Heart left ventricle (tissue), 16 donors: ENCODE data around the gene GLO1. TPM values are rescaled to one million over a fixed set of nuclear protein-coding genes. Genes with fewer than 3 reads are reported as not detected.
"Not testable (repeated sequence)": the region's sequence is repeated elsewhere in the genome, so short reads cannot be mapped to it uniquely, and the experiment has no call there.

ENCODE experiments used
- ATAC-seq, 4 donors: fragments of 200-7000 bp; cut with Tn5 transposase; one replicate each; pipeline ENCODE4 v1.9.1; 2020 to 2022; ENCODE audit warnings: moderate library complexity in 4 of 4, mild to moderate bottlenecking in 3 of 4, moderate number of reproducible peaks in 1 of 4
- DNase-seq, 5 donors: peaks; one replicate each; pipeline ENCODE4 v3.0.0-alpha.2; 2020
- H3K27ac ChIP-seq, 12 donors: fragments of 200-600 bp; sonication (generic) in 4 of 12; one replicate each; pipeline versions ENCODE4 v1.5.0 to v1.8.0; 2016 to 2022; ENCODE audit warnings: mild to moderate bottlenecking in 2 of 12
- H3K27me3 ChIP-seq, 9 donors: fragments of 200-600 bp; sonication (generic) in 2 of 9; one replicate each; pipeline versions ENCODE4 v1.5.1 to v1.8.0; 2016 to 2022; ENCODE audit warnings: mild to moderate bottlenecking in 3 of 9
- H3K36me3 ChIP-seq, 9 donors: fragments of 200-600 bp; sonication (generic) in 2 of 9; one replicate each; pipeline versions ENCODE4 v1.5.0 to v1.8.0; 2018 to 2022; ENCODE audit warnings: mild to moderate bottlenecking in 2 of 9
- H3K4me1 ChIP-seq, 12 donors: fragments of 200-600 bp; sonication (generic) in 4 of 12; one replicate each; pipeline versions ENCODE4 v1.5.0 to v1.8.0; 2016 to 2022; ENCODE audit warnings: mild to moderate bottlenecking in 3 of 12
- H3K4me3 ChIP-seq, 12 donors: fragments of 200-600 bp; sonication (generic) in 4 of 12; one replicate each; pipeline versions ENCODE4 v1.5.0 to v1.8.0; 2017 to 2022; ENCODE audit warnings: mild to moderate bottlenecking in 9 of 12, moderate library complexity in 4 of 12
- H3K9me3 ChIP-seq, 12 donors: fragments of 200-600 bp; sonication (generic) in 4 of 12; one replicate each; pipeline versions ENCODE4 v1.5.0 to v1.8.0; 2016 to 2022; ENCODE audit warnings: mild to moderate bottlenecking in 1 of 12
- POLR2A ChIP-seq, 2 donors: fragments of 450-650 bp; IDR thresholded peaks; one replicate each; pipeline ENCODE4 v1.6.1; 2017; ENCODE audit warnings: antibody characterized with exemption in 2 of 2, mild to moderate bottlenecking in 2 of 2, moderate library complexity in 2 of 2
- WGBS, 4 donors: extraction: QIAGEN DNeasy Blood & Tissue Kit in 2 of 4; methylation state at CpG; one replicate each; pipeline versions ENCODE4 v1.1.5 to v1.1.7; 2013 to 2018; 5-methylcytosine and 5-hydroxymethylcytosine counted together
- intact Hi-C, 10 donors: fragments of 100-400 bp; cut with DNase I; formaldehyde crosslinking; loops; one replicate each; pipeline versions ENCODE4 v1.11.1 to v1.14.2; 2022
- polyA plus RNA-seq, 2 donors: library from polyadenylated mRNA; stranded (reverse); fragments of 200-250 nt; gene quantifications; one replicate each; pipeline ENCODE4 v1.2.3, GENCODE V29; 2013
- total RNA-seq, 9 donors: library from RNA; depleted of rRNA in 2 of 9; stranded (reverse); fragments of >200 nt in 2 of 9; fragmentation: NEBNext Ultra II Directional in 3 of 9; extraction: Animal tissue kit (Norgen Biotek cat#: 25700) in 3 of 9; gene quantifications; one replicate each; pipeline versions ENCODE4 v1.1.0 to v1.2.4, GENCODE V29; 2016 to 2023
- TF ChIP-seq, protein P1 (sequence below), 12 donors: fragments of 200-600 bp; sonication (generic) in 4 of 12; IDR thresholded peaks; one replicate each; pipeline versions ENCODE4 v1.5.0 to v1.8.0; 2018 to 2022; ENCODE audit warnings: antibody characterized with exemption in 12 of 12, mild to moderate bottlenecking in 5 of 12
- donor health status: ischemic (EF 13 %, LVEDD 7.1; RV severe dilation, severe dysfunction).
- donor health status: healthy with polysubstance abuse.
- donor health status: DM: no; HTN: yes; CAD: no.
- donor health status: DM: no; HTN: no; CAD: no.
- donor health status: ischemic (EF 25% LVEDD 6.9; RV normal size, moderate dysfunction).
- donor health status: ischemic (EF 25% LVEDD 5.7; RV mildly dilated, moderate dysfunction).
- donor health status: healthy.
- donor health status: DM: yes; HTN: yes; CAD: no.
- donor health status: ischemic (EF 35%, LVEDD 5.7; RV mildly dilated, moderate dysfunction).
- donor health status: nonischemic (EF 11% LVEDD 7.7; RV severe dilation, severe dysfunction).
- donor health status: DM: yes; HTN: yes; CAD: no.
- donor health status: PGD.
- donor health status: ischemic (EF 29% LVEDD 5.4; RV normal size, mild dysfunction).
- donor health status: nonischemic (EF 23%, LVEDD 6.1; RV moderate dilation, normal function).

GLO1 gene
- total and polyA plus RNA-seq, 11 donors: 73.6 to 123 (median 86.4) TPM

GRCh38 chr6:38708496-38708895 is 5.6 kb upstream of the GLO1 start:
- H3K9me3 ChIP-seq: no peaks in the 10 kb centered on the region
- ATAC-seq (no peak), DNase-seq (no peak)
- H3K27ac ChIP-seq: no peak overlapping the region
- H3K4me1 ChIP-seq: peaks cover 0 to under 1% (median 0%) of the 10 kb centered on the region in 12 donors
- H3K4me3 ChIP-seq: no peak overlapping the region
- H3K36me3 ChIP-seq: no peaks in the 10 kb centered on the region
- H3K27me3 ChIP-seq: peaks cover 0 to 10% (median 3%) of the 10 kb centered on the region in 9 donors
- no peak for TF ChIP-seq POLR2A (IDR thresholded peaks at IDR 0.05)
- TF ChIP-seq, protein P1, sequence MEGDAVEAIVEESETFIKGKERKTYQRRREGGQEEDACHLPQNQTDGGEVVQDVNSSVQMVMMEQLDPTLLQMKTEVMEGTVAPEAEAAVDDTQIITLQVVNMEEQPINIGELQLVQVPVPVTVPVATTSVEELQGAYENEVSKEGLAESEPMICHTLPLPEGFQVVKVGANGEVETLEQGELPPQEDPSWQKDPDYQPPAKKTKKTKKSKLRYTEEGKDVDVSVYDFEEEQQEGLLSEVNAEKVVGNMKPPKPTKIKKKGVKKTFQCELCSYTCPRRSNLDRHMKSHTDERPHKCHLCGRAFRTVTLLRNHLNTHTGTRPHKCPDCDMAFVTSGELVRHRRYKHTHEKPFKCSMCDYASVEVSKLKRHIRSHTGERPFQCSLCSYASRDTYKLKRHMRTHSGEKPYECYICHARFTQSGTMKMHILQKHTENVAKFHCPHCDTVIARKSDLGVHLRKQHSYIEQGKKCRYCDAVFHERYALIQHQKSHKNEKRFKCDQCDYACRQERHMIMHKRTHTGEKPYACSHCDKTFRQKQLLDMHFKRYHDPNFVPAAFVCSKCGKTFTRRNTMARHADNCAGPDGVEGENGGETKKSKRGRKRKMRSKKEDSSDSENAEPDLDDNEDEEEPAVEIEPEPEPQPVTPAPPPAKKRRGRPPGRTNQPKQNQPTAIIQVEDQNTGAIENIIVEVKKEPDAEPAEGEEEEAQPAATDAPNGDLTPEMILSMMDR (IDR thresholded peaks at IDR 0.05): no peak
- 44 to 65% (median 62%) methylated on average over 2 of the region's 2 CpGs for WGBS, 4 donors
- intact Hi-C loops: loop anchor here in 1 of 10 donors (10.0 kb wide), 1 partner anchor 406 kb away; the partner anchor contains the start of gene SAYSD1

GRCh38 chr6:38705924-38706323 is 3.0 kb upstream of the GLO1 start:
- peaks cover 0 to 12% (median 1%) of the 10 kb centered on the region in 12 donors for H3K4me1 ChIP-seq
- TF ChIP-seq, protein P1 (IDR thresholded peaks at IDR 0.05): no peak
- no peak for TF ChIP-seq POLR2A (IDR thresholded peaks at IDR 0.05)
- ATAC-seq (no peak), DNase-seq (no peak)
- H3K9me3 ChIP-seq: peaks cover 0 to 2% (median 0%) of the 10 kb centered on the region in 12 donors
- H3K36me3 ChIP-seq: no peaks in the 10 kb centered on the region
- H3K27me3 ChIP-seq: peaks cover 0 to 3% (median 0%) of the 10 kb centered on the region in 9 donors
- H3K27ac ChIP-seq: no peak overlapping the region
- H3K4me3 ChIP-seq: no peak overlapping the region
- intact Hi-C loops: loop anchor here in 1 of 10 donors (10.0 kb wide), 1 partner anchor 409 kb away; the partner anchor contains the start of gene SAYSD1
- WGBS, 4 donors: 63 to 73% (median 66%) methylated on average over 2 of the region's 2 CpGs

GRCh38 chr6:38703949-38704590 is 1.1 kb upstream of the GLO1 start:
- 79 to 84% (median 82%) methylated on average over 5 of the region's 5 CpGs for WGBS, 4 donors
- DNase-seq (no peak), ATAC-seq (no peak)
- Histone ChIP-seq H3K4me1 (peaks cover 0 to 12% (median 1%) of the 10 kb centered on the region in 12 donors), H3K4me3 (no peak overlapping the region), H3K36me3 (peaks cover 0 to 5% (median 0%) of the 10 kb centered on the region in 9 donors), H3K9me3 (peaks cover 0 to 19% (median 6%) of the 10 kb centered on the region in 12 donors), H3K27ac (no peak overlapping the region), H3K27me3 (peaks cover 0 to 3% (median 0%) of the 10 kb centered on the region in 9 donors)
- TF ChIP-seq POLR2A (IDR thresholded peaks at IDR 0.05): no peak
- intact Hi-C loops: loop anchor here in 2 of 10 donors (5.0 to 10.0 kb wide), 2 partner anchors 67 to 411 kb away; partner anchors contain the start of genes BTBD9 (in 1 of the 2) and SAYSD1 (in 1 of the 2)

DNA sequence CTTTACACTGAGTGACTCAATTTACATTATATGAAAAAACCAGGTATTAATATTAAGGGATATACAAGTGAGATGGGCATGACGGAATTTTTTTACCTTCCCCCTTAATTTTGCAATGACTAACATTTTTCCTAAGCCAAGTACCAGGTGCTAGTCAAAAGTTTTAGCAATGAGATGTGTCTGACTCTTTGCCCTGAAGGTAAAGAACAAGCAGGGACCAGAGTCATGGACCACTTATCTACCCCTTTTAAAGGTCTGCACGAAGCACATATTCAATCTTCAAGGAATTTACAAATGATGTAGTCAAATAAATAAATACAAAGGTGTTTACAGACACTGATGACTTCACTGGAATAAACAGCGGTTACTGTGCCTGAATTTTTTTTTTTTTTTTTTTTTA is 1.4 kb downstream of the GLO1 start:
- Histone ChIP-seq H3K36me3 (peaks cover 0 to 5% (median 0%) of the 10 kb centered on the region in 9 donors), H3K27ac (no peak overlapping the region), H3K27me3 (no peaks in the 10 kb centered on the region), H3K9me3 (peaks cover 0 to 19% (median 6%) of the 10 kb centered on the region in 12 donors), H3K4me1 (peaks cover 0 to 15% (median 1%) of the 10 kb centered on the region in 12 donors), H3K4me3 (no peak overlapping the region)
- intact Hi-C loops: loop anchor here in 2 of 10 donors (5.0 to 10.0 kb wide), 2 partner anchors 64 to 413 kb away; partner anchors contain the start of genes BTBD9 (in 1 of the 2) and SAYSD1 (in 1 of the 2)
- TF ChIP-seq POLR2A (IDR thresholded peaks at IDR 0.05): no peak
- TF ChIP-seq, protein P1 (IDR thresholded peaks at IDR 0.05): no peak
- ATAC-seq (no peak), DNase-seq (no peak)
- 77 to 98% (median 97%) methylated on average over 3 of the region's 3 CpGs for WGBS, 4 donors

GRCh38 chr6:38699702-38700101 is 3.2 kb downstream of the GLO1 start:
- H3K9me3 ChIP-seq: peaks cover 0 to 19% (median 6%) of the 10 kb centered on the region in 12 donors
- not testable (repeated sequence) for H3K4me3 ChIP-seq, H3K27ac ChIP-seq, ATAC-seq, DNase-seq, H3K36me3 ChIP-seq, H3K27me3 ChIP-seq
- intact Hi-C loops: loop anchor here in 2 of 10 donors (5.0 to 10.0 kb wide), 2 partner anchors 62 to 415 kb away; partner anchors contain the start of genes BTBD9 (in 1 of the 2) and SAYSD1 (in 1 of the 2)
- WGBS, 4 donors: 87 to 96% (median 92%) methylated on average over 3 of the region's 3 CpGs
- H3K4me1 ChIP-seq: peaks cover 0 to 26% (median 2%) of the 10 kb centered on the region in 12 donors
